K562 (cell line): Measurements from ENCODE around the gene LRRK1. TPM values are rescaled to one million over a fixed set of nuclear protein-coding genes. Genes with fewer than 3 reads are reported as not detected.

Source experiments
- ATAC-seq: fragments of 200-7000 bp; cut with Tn5 transposase; 3 replicates; pipeline ENCODE4 v1.9.1; 2020; ENCODE audit warnings: moderate library complexity
- BruUV-seq: library from RNA; stranded (reverse); fragments of 400-500 nt; replicated peaks from 2 replicates; lab custom pipeline; 2021; lab: Mats Ljungman, UMichigan
- CTCF ChIA-PET: fragments of 300-600 bp; formaldehyde crosslinking; extraction: SDS; loops from one replicate; lab custom pipeline; 2021; ENCODE audit warnings: low intra/inter-chr PET ratio; lab: Yijun Ruan, JAX
- POLR2A ChIA-PET: fragments of 300-600, 350-650 bp; sonication (Branson Sonifier 250); formaldehyde crosslinking; extraction: SDS; loops from one replicate; lab custom pipeline; 2021; ENCODE audit warnings: antibody characterized with exemption, inconsistent platforms; lab: Yijun Ruan, JAX
- DNase-seq, 4 experiments: peaks; one replicate each; pipeline versions ENCODE4 v3.0.0 to v3.0.0-alpha.2; 2011 to 2018; ENCODE audit warnings: low spot score in 3 of 4, mixed read lengths in 3 of 4; ENCODE audit errors: extremely low read depth in 1 of 4
- FAIRE-seq: peaks from 2 replicates; lab custom pipeline; 2011; peaks lifted over from hg19 to GRCh38; lab: Jason Lieb, UNC
- H2AFZ ChIP-seq: 2 replicates; pipeline ENCODE4 v1.6.0; 2011; ENCODE audit warnings: low read depth, low read length, control low read depth, inconsistent platforms
- H3K27ac ChIP-seq: fragments of 200-600 bp; 3 replicates; pipeline ENCODE4 v1.8.0; 2011; ENCODE audit warnings: low read depth, mild to moderate bottlenecking, control low read depth, inconsistent platforms, low read length, moderate library complexity, mixed read lengths; ENCODE audit errors: extremely low read depth
- H3K27me3 ChIP-seq, 2 experiments: fragments of 300-600 bp in 1 of 2; 2 replicates in 1 of 2; 3 replicates in 1 of 2; pipeline versions ENCODE4 v1.6.0 to v1.8.0; 2011; ENCODE audit warnings: inconsistent platforms in 2 of 2, low read length in 2 of 2, mild to moderate bottlenecking in 1 of 2, mixed read lengths in 1 of 2, moderate library complexity in 1 of 2; ENCODE audit not compliant: control insufficient read depth in 2 of 2, insufficient read depth in 2 of 2
- H3K36me3 ChIP-seq: fragments of 300-600 bp; 3 replicates; pipeline ENCODE4 v1.8.0; 2011; ENCODE audit warnings: mild to moderate bottlenecking, low read length, inconsistent platforms; ENCODE audit not compliant: control insufficient read depth, insufficient read depth
- H3K4me1 ChIP-seq, 2 experiments: fragments of 200-600 bp in 1 of 2; replicated peaks in 1 of 2; 2 replicates in 1 of 2; 3 replicates in 1 of 2; pipeline versions ENCODE4 v1.5.1 to v1.8.0; 2011; ENCODE audit warnings: inconsistent platforms in 2 of 2, low read length in 2 of 2, mild to moderate bottlenecking in 1 of 2, mixed read lengths in 1 of 2, moderate library complexity in 1 of 2; ENCODE audit not compliant: control insufficient read depth in 2 of 2, insufficient read depth in 2 of 2
- H3K4me2 ChIP-seq: 2 replicates; pipeline ENCODE4 v1.6.1; 2011; ENCODE audit warnings: low read length, control low read depth, inconsistent platforms, mixed read lengths; ENCODE audit not compliant: insufficient read depth
- H3K4me3 ChIP-seq: fragments of 200-600 bp; sonication (generic), shearing (Covaris generic); 2 replicates; pipeline ENCODE4 v1.5.1; 2016; ENCODE audit warnings: control low read depth, inconsistent platforms
- H3K79me2 ChIP-seq: fragments of 200-600 bp; 3 replicates; pipeline ENCODE4 v1.8.0; 2011; ENCODE audit warnings: low read length, inconsistent platforms; ENCODE audit not compliant: control insufficient read depth, insufficient read depth
- H3K9ac ChIP-seq, 2 experiments: 2 replicates each; pipeline versions ENCODE4 v1.6.0 to v1.6.1; 2011; ENCODE audit warnings: low read depth in 2 of 2, low read length in 2 of 2, control low read depth in 1 of 2, inconsistent platforms in 1 of 2, mild to moderate bottlenecking in 1 of 2, mixed read lengths in 1 of 2; ENCODE audit not compliant: insufficient read depth in 1 of 2
- H3K9me1 ChIP-seq: one replicate; pipeline ENCODE4 v1.6.0; 2011; ENCODE audit warnings: inconsistent platforms, mild to moderate bottlenecking, low read length, moderate library complexity; ENCODE audit not compliant: control insufficient read depth, insufficient read depth
- H3K9me3 ChIP-seq: replicated peaks from 2 replicates; pipeline ENCODE4 v1.5.1; 2011; ENCODE audit warnings: low read depth, low read length, inconsistent platforms; ENCODE audit not compliant: control insufficient read depth, insufficient read depth
- H4K20me1 ChIP-seq: replicated peaks from 2 replicates; pipeline ENCODE4 v1.6.1; 2011; ENCODE audit warnings: low read length, inconsistent platforms, mixed read lengths; ENCODE audit not compliant: control insufficient read depth, insufficient read depth
- CEBPG ChIP-seq, 3 experiments: fragments of 200-800 bp in 1 of 3; sonication (Bioruptor generic) in 1 of 3; sonication (generic) in 1 of 3; formaldehyde crosslinking in 1 of 3; IDR thresholded peaks in 2 of 3; conservative IDR thresholded peaks in 1 of 3; 2 replicates each; pipeline versions ENCODE4 v1.6.1 to v1.8.0; 2016 to 2022; ENCODE audit warnings: missing compliant biosample characterization in 2 of 3, missing genetic modification characterization in 2 of 3, mild to moderate bottlenecking in 1 of 3, missing genetic modification reagents in 1 of 3
- LEF1 ChIP-seq: fragments of 450-650 bp; IDR thresholded peaks from 2 replicates; pipeline ENCODE4 v1.6.1; 2016; ENCODE audit warnings: mild to moderate bottlenecking
- MAFK ChIP-seq: IDR thresholded peaks from 2 replicates; pipeline ENCODE4 v1.6.1; 2011; ENCODE audit warnings: low read length, improper control_type of control experiment
- MLLT1 ChIP-seq, 2 experiments: fragments of 450-650 bp; IDR thresholded peaks; 2 replicates each; pipeline ENCODE4 v1.6.1; 2016
- NBN ChIP-seq: fragments of 450-650 bp; IDR thresholded peaks from 2 replicates; pipeline ENCODE4 v1.6.1; 2016; ENCODE audit warnings: low read depth, mild to moderate bottlenecking
- NFYB ChIP-seq: IDR thresholded peaks from 2 replicates; pipeline ENCODE4 v1.6.1; 2011; ENCODE audit warnings: mild to moderate bottlenecking, moderate library complexity; ENCODE audit not compliant: insufficient read length; ENCODE audit errors: extremely low read depth
- TAF9B ChIP-seq: fragments of 450-650 bp; IDR thresholded peaks from 2 replicates; pipeline ENCODE4 v1.6.1; 2018; ENCODE audit warnings: mild to moderate bottlenecking; ENCODE audit not compliant: partially characterized antibody
- TRIM25 ChIP-seq: fragments of 450-650 bp; IDR thresholded peaks from 2 replicates; pipeline ENCODE4 v1.7.0; 2016; ENCODE audit warnings: borderline replicate concordance
- ZNF280A ChIP-seq: fragments of 450-650 bp; IDR thresholded peaks from 2 replicates; pipeline ENCODE4 v1.6.1; 2018; ENCODE audit warnings: mild to moderate bottlenecking, low read depth; ENCODE audit not compliant: partially characterized antibody
- ZNF609 ChIP-seq: sonication (generic); formaldehyde crosslinking; IDR thresholded peaks from 2 replicates; pipeline ENCODE4 v1.8.1; 2023; ENCODE audit warnings: missing genetic modification reagents, mild to moderate bottlenecking, borderline replicate concordance
- WGBS: fragments of 100-300 bp; shearing (Covaris generic); methylation state at CpG from one replicate; pipeline ENCODE4 v1.1.6; 2016; ENCODE audit warnings: low coverage, mixed read lengths; ENCODE audit not compliant: insufficient coverage; ENCODE audit errors: missing lambda C conversion rate; 5-methylcytosine and 5-hydroxymethylcytosine counted together
- in situ Hi-C: fragments of 300-500 bp; cut with MboI; formaldehyde crosslinking; loops from 4 replicates; pipeline ENCODE4 v1.15.0; 2018; ENCODE audit warnings: inconsistent platforms, mixed read lengths
- intact Hi-C: fragments of 100-400 bp; cut with micrococcal nuclease; formaldehyde crosslinking; loops from 2 replicates; pipeline ENCODE4 v1.14.2; 2022
- polyA plus RNA-seq, 8 experiments: library from polyadenylated mRNA; depleted of rRNA in 4 of 8; stranded (reverse) in 5 of 8; unstranded in 3 of 8; fragments of >200 nt; fragmentation: Nextera tagmentation in 2 of 8; fragmentation: Illumina TruSeq in 1 of 8; extraction: Ambion mirVana in 2 of 8; extraction: Trizol in 1 of 8; gene quantifications; 2 replicates each; pipeline versions ENCODE4 v1.2.1 to v1.2.3, GENCODE V29; 2011 to 2014; ENCODE audit warnings: inconsistent platforms in 1 of 8, missing spikeins in 1 of 8
- total RNA-seq, 7 experiments: library from RNA; depleted of rRNA in 6 of 7; stranded (reverse); fragments of >200 nt in 6 of 7; fragmentation: Illumina TruSeq in 2 of 7; extraction: Trizol in 2 of 7; gene quantifications; 2 replicates each; pipeline versions ENCODE4 v1.2.1 to v1.2.3, GENCODE V29; 2011 to 2021; ENCODE audit warnings: low replicate concordance in 1 of 7

Gene LRRK1
- total and polyA plus RNA-seq, 9 of the 15 experiments (the other 6 are each of a cell fraction or from before 2014, with no cell fraction given): 0.01 to 1.5 (median 0.11) TPM

- Histone ChIP-seq H3K4me1 (no peaks in the 10 kb centered on the region), H3K27me3 (peaks cover 10 to 45% of the 10 kb centered on the region in 2 experiments), H3K4me2 (no peak overlapping the region), H3K27ac (no peak overlapping the region), H3K4me3 (no peak overlapping the region), H4K20me1 (no peaks in the 10 kb centered on the region), H2AFZ (no peak overlapping the region), H3K9ac (no peak overlapping the region), H3K9me3 (no peaks in the 10 kb centered on the region), H3K36me3 (no peaks in the 10 kb centered on the region), H3K79me2 (no peaks in the 10 kb centered on the region), H3K9me1 (no peaks in the 10 kb centered on the region)
- BruUV-seq: no TSS peak
- ATAC-seq: no peak
- DNase-seq: no peak
- intact Hi-C loops (no loop called here), in situ Hi-C loops (no loop called here)
- POLR2A ChIA-PET: no interaction called here
- CTCF ChIA-PET: no interaction called here
- 0% methylated on average over 7 of the region's 7 CpGs for WGBS
- FAIRE-seq: no peak
- TF ChIP-seq TAF9B: no peak
- no peak for TF ChIP-seq TRIM25
- TF ChIP-seq ZNF609 (CRISPR knock-in tag): no peak
- TF ChIP-seq MAFK: no peak
- TF ChIP-seq ZNF280A: no peak
- no peak for TF ChIP-seq LEF1
- TF ChIP-seq CEBPG (CRISPR knock-in tag; IDR thresholded peaks at IDR 0.05): no peak
- TF ChIP-seq CEBPG (tag; conservative IDR thresholded peaks at IDR 0.05 in 1 of 2, IDR thresholded peaks at IDR 0.05 in 1 of 2): no peak
- TF ChIP-seq MLLT1 (IDR thresholded peaks at IDR 0.05): no peak
- no peak for TF ChIP-seq NBN
- TF ChIP-seq NFYB: no peak
These were observed 13.7 kb downstream of the LRRK1 start for GRCh38 chr15:100932676-100933348.
